Measurements from ENCODE around the gene HDAC4.

DNA sequence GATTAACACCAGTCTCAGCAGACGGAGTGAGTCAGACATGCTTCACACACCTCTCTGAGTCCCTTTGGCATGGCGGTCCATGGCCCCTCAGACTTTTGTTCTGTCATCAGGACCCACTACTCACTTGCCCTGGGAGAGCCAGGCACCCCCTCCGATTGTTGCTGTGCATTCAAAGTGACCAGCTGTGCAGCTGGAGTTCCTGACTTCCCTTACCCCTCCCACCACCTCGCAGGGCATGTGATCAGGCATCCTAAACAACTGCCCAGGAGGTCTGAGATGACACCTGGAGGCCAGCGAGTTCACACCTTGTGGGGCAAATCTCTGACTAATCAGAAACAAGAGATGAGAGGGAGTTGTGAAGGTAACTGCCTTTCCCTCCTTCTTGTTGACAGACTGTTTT lies 35.3 kb upstream of the HDAC4 start:
- TF ChIP-seq, protein P1, sequence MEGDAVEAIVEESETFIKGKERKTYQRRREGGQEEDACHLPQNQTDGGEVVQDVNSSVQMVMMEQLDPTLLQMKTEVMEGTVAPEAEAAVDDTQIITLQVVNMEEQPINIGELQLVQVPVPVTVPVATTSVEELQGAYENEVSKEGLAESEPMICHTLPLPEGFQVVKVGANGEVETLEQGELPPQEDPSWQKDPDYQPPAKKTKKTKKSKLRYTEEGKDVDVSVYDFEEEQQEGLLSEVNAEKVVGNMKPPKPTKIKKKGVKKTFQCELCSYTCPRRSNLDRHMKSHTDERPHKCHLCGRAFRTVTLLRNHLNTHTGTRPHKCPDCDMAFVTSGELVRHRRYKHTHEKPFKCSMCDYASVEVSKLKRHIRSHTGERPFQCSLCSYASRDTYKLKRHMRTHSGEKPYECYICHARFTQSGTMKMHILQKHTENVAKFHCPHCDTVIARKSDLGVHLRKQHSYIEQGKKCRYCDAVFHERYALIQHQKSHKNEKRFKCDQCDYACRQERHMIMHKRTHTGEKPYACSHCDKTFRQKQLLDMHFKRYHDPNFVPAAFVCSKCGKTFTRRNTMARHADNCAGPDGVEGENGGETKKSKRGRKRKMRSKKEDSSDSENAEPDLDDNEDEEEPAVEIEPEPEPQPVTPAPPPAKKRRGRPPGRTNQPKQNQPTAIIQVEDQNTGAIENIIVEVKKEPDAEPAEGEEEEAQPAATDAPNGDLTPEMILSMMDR (IDR thresholded peaks at IDR 0.05) = no peak
- no peak for TF ChIP-seq POLR2A (IDR thresholded peaks at IDR 0.05)

All from tibial nerve (tissue), 3 donors.